Measurements from ENCODE around the gene AMN1.
"Not testable (repeated sequence)": the region's sequence is repeated elsewhere in the genome, so short reads cannot be mapped to it uniquely, and the experiment has no call there.

DNA sequence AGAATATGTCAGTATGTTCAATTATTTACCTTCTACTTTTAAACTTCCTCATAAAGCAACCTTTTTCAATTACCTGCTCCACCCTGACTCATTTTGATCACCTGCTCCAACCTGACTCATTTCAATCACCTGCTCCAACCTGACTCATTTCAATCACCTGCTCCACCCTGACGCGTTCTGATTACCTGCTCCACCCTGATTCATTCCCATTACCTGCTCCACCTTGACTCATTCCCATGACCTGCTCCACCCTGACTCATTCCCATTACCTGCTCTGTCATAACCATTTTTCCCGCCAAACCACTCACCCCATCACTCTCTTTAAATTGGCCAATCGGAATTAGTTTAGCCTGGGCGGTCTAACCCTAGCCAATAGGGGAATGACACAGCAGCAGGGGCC, 29.5 kb upstream of the AMN1 start:
- TF ChIP-seq, protein P1, sequence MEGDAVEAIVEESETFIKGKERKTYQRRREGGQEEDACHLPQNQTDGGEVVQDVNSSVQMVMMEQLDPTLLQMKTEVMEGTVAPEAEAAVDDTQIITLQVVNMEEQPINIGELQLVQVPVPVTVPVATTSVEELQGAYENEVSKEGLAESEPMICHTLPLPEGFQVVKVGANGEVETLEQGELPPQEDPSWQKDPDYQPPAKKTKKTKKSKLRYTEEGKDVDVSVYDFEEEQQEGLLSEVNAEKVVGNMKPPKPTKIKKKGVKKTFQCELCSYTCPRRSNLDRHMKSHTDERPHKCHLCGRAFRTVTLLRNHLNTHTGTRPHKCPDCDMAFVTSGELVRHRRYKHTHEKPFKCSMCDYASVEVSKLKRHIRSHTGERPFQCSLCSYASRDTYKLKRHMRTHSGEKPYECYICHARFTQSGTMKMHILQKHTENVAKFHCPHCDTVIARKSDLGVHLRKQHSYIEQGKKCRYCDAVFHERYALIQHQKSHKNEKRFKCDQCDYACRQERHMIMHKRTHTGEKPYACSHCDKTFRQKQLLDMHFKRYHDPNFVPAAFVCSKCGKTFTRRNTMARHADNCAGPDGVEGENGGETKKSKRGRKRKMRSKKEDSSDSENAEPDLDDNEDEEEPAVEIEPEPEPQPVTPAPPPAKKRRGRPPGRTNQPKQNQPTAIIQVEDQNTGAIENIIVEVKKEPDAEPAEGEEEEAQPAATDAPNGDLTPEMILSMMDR (optimal IDR thresholded peaks at IDR 0.05 in 1 of 3, IDR thresholded peaks at IDR 0.05 in 1 of 3, conservative IDR thresholded peaks at IDR 0.05 in 1 of 3; ENCODE audit: extremely low read depth in 1 of 3, insufficient read depth in 2 of 3, low read length in 3 of 3): not testable (repeated sequence)
- not testable (repeated sequence) for TF ChIP-seq EZH2 (IDR thresholded peaks at IDR 0.05; ENCODE audit: low read length)

All from keratinocyte (primary cell).